Measurements from ENCODE around the gene DNAJB13.

DNA sequence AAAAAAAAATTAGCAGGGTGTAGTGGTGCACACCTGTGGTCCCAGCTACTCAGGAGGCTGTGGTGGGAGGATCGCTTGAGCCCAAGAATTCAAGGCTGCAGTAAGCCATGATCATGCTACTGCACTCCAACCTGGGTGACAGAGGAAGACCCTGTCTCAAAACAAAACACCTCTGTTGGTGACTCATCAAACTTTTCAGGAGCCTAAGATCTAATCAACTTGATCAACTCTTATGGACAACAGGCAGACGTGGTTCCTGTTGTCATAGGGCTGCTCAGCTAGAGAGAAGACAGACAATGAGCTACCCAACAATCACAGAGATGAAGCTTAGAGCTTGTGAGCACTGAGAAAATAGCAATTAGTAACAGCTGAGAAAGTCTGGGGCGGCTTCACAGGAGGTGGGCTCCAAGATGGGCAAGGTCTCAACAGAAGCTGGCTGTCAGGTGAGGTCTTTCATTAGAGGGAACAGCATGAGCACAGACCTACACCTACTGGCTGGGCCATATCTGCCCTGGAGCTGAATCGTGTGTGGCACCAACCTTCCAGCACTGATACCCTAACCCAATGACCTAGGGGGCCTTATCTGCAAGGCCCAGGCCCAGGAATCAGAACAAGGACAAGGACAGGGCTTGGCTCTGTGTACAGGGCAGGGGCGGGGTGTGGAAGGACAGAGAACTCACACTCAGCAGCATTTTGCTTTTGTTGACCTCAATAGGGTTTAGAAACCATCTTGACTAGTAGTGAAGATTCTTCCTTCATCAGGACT lies 65.3 kb downstream of the DNAJB13 start:
- TF ChIP-seq ZNF121 (CRISPR knock-in tag; IDR thresholded peaks at IDR 0.05) (no peak), CREM (CRISPR knock-in tag; IDR thresholded peaks at IDR 0.05) (no peak), PRRX2 (CRISPR knock-in tag; IDR thresholded peaks at IDR 0.05) (no peak), ZNF416 (CRISPR knock-in tag; IDR thresholded peaks at IDR 0.05) (no peak)
- TF ChIP-seq, protein P1, sequence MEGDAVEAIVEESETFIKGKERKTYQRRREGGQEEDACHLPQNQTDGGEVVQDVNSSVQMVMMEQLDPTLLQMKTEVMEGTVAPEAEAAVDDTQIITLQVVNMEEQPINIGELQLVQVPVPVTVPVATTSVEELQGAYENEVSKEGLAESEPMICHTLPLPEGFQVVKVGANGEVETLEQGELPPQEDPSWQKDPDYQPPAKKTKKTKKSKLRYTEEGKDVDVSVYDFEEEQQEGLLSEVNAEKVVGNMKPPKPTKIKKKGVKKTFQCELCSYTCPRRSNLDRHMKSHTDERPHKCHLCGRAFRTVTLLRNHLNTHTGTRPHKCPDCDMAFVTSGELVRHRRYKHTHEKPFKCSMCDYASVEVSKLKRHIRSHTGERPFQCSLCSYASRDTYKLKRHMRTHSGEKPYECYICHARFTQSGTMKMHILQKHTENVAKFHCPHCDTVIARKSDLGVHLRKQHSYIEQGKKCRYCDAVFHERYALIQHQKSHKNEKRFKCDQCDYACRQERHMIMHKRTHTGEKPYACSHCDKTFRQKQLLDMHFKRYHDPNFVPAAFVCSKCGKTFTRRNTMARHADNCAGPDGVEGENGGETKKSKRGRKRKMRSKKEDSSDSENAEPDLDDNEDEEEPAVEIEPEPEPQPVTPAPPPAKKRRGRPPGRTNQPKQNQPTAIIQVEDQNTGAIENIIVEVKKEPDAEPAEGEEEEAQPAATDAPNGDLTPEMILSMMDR (IDR thresholded peaks at IDR 0.05) = no peak
- TF ChIP-seq, protein P2, sequence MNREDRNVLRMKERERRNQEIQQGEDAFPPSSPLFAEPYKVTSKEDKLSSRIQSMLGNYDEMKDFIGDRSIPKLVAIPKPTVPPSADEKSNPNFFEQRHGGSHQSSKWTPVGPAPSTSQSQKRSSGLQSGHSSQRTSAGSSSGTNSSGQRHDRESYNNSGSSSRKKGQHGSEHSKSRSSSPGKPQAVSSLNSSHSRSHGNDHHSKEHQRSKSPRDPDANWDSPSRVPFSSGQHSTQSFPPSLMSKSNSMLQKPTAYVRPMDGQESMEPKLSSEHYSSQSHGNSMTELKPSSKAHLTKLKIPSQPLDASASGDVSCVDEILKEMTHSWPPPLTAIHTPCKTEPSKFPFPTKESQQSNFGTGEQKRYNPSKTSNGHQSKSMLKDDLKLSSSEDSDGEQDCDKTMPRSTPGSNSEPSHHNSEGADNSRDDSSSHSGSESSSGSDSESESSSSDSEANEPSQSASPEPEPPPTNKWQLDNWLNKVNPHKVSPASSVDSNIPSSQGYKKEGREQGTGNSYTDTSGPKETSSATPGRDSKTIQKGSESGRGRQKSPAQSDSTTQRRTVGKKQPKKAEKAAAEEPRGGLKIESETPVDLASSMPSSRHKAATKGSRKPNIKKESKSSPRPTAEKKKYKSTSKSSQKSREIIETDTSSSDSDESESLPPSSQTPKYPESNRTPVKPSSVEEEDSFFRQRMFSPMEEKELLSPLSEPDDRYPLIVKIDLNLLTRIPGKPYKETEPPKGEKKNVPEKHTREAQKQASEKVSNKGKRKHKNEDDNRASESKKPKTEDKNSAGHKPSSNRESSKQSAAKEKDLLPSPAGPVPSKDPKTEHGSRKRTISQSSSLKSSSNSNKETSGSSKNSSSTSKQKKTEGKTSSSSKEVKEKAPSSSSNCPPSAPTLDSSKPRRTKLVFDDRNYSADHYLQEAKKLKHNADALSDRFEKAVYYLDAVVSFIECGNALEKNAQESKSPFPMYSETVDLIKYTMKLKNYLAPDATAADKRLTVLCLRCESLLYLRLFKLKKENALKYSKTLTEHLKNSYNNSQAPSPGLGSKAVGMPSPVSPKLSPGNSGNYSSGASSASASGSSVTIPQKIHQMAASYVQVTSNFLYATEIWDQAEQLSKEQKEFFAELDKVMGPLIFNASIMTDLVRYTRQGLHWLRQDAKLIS (CRISPR knock-in tag; IDR thresholded peaks at IDR 0.05; ENCODE audit: borderline replicate concordance) = no peak

Data from WTC11 (cell line).